H1 (cell line): ENCODE data around the gene GAS6. TPM values are rescaled to one million over a fixed set of nuclear protein-coding genes. Genes with fewer than 3 reads are reported as not detected.
"Not testable (repeated sequence)": the region's sequence is repeated elsewhere in the genome, so short reads cannot be mapped to it uniquely, and the experiment has no call there.

Source experiments
- CTCF ChIA-PET: fragments of 300-600 bp; sonication (Branson Sonifier 250); formaldehyde crosslinking; loops from one replicate; lab custom pipeline; 2021; ENCODE audit not compliant: partially characterized antibody; lab: Charles Lee
- POLR2A ChIA-PET: fragments of 300-600 bp; sonication (Branson Sonifier 250); formaldehyde crosslinking; loops from one replicate; lab custom pipeline; 2021; ENCODE audit warnings: inconsistent platforms; ENCODE audit not compliant: partially characterized antibody; lab: Charles Lee
- DNase-seq, 2 experiments: peaks; one replicate each; pipeline versions ENCODE4 v3.0.0 to v3.0.0-alpha.2; 2010 to 2022; ENCODE audit warnings: low spot score in 2 of 2, low read depth in 1 of 2, mixed read lengths in 1 of 2
- FAIRE-seq: peaks from 2 replicates; lab custom pipeline; 2011; peaks lifted over from hg19 to GRCh38; lab: Jason Lieb, UNC
- H2AFZ ChIP-seq: 2 replicates; pipeline ENCODE4 v1.8.1; 2012; ENCODE audit warnings: low read length, inconsistent platforms
- H2AK5ac ChIP-seq: 2 replicates; pipeline ENCODE4 v1.6.1; 2013; ENCODE audit warnings: low read depth, low read length
- H2BK120ac ChIP-seq: replicated peaks from 2 replicates; pipeline ENCODE3; 2013; ENCODE audit warnings: low read depth, low read length, inconsistent platforms
- H2BK12ac ChIP-seq: 2 replicates; pipeline ENCODE4 v1.6.1; 2013; ENCODE audit warnings: low read depth, low read length
- H2BK15ac ChIP-seq: 2 replicates; pipeline ENCODE4 v1.6.1; 2013; ENCODE audit warnings: low read length
- H2BK20ac ChIP-seq: 2 replicates; pipeline ENCODE4 v1.6.1; 2013; ENCODE audit warnings: low read length
- H2BK5ac ChIP-seq: 2 replicates; pipeline ENCODE4 v1.6.1; 2013; ENCODE audit warnings: low read depth, low read length
- H3K14ac ChIP-seq: 2 replicates; pipeline ENCODE4 v1.6.1; 2013; ENCODE audit warnings: inconsistent platforms; ENCODE audit not compliant: insufficient read length
- H3K18ac ChIP-seq: 2 replicates; pipeline ENCODE4 v1.6.1; 2013; ENCODE audit warnings: low read length; ENCODE audit errors: extremely low read depth
- H3K23ac ChIP-seq: 2 replicates; pipeline ENCODE4 v1.6.1; 2013; ENCODE audit warnings: inconsistent platforms; ENCODE audit not compliant: insufficient read length
- H3K23me2 ChIP-seq: 2 replicates; pipeline ENCODE4 v1.6.1; 2013; ENCODE audit warnings: low read depth, low read length
- H3K27ac ChIP-seq: 2 replicates; pipeline ENCODE4 v1.6.1; 2011; ENCODE audit warnings: low read depth, low read length, inconsistent platforms
- H3K27me3 ChIP-seq, 4 experiments: replicated peaks in 1 of 4; 1 replicate in 1 of 4; 2 replicates in 3 of 4; pipeline versions ENCODE4 v1.6.1 to v1.8.1; 2011 to 2013; ENCODE audit warnings: low read length in 3 of 4, mild to moderate bottlenecking in 3 of 4, inconsistent platforms in 2 of 4, mixed read lengths in 2 of 4, moderate library complexity in 1 of 4; ENCODE audit not compliant: control insufficient read depth in 3 of 4, insufficient read depth in 3 of 4; ENCODE audit errors: extremely low read depth in 1 of 4
- H3K36me3 ChIP-seq, 4 experiments: 2 replicates each; pipeline versions ENCODE4 v1.6.1 to v1.8.1; 2011 to 2013; ENCODE audit warnings: mild to moderate bottlenecking in 4 of 4, low read length in 3 of 4, moderate library complexity in 2 of 4, control low read depth in 1 of 4, inconsistent platforms in 1 of 4; ENCODE audit not compliant: insufficient read depth in 4 of 4, control insufficient read depth in 2 of 4
- H3K4ac ChIP-seq: replicated peaks from 2 replicates; pipeline ENCODE3; 2013; ENCODE audit warnings: low read length, low read depth, mixed read lengths, inconsistent platforms; ENCODE audit not compliant: insufficient read length
- H3K4me1 ChIP-seq, 4 experiments: replicated peaks in 1 of 4; 1 replicate in 1 of 4; 2 replicates in 3 of 4; pipeline versions ENCODE4 v1.6.1 to v1.8.1; 2011 to 2013; ENCODE audit warnings: low read length in 3 of 4, inconsistent platforms in 2 of 4, mixed read lengths in 1 of 4; ENCODE audit not compliant: insufficient read depth in 4 of 4, control insufficient read depth in 3 of 4
- H3K4me2 ChIP-seq, 2 experiments: 2 replicates each; pipeline versions ENCODE4 v1.6.1 to v1.8.1; 2011 to 2013; ENCODE audit warnings: low read depth in 2 of 2, low read length in 2 of 2, control low read depth in 1 of 2, inconsistent platforms in 1 of 2, mild to moderate bottlenecking in 1 of 2; ENCODE audit not compliant: insufficient read depth in 1 of 2
- H3K4me3 ChIP-seq, 4 experiments: fragments of 200-600, 300-600 bp in 1 of 4; sonication (generic), shearing (Covaris generic), sonication (Bioruptor Twin) in 1 of 4; 2 replicates each; pipeline versions ENCODE4 v1.5.1 to v1.8.1; 2011 to 2016; ENCODE audit warnings: low read length in 4 of 4, low read depth in 3 of 4, control low read depth in 2 of 4, inconsistent platforms in 2 of 4, mild to moderate bottlenecking in 2 of 4, mixed read lengths in 1 of 4, moderate library complexity in 1 of 4; ENCODE audit not compliant: insufficient read depth in 2 of 4; ENCODE audit errors: extremely low read depth in 1 of 4
- H3K56ac ChIP-seq: replicated peaks from 2 replicates; pipeline ENCODE3; 2013; ENCODE audit warnings: low read depth, mild to moderate bottlenecking, mixed read lengths, low read length, inconsistent platforms; ENCODE audit not compliant: insufficient read length
- H3K79me1 ChIP-seq: 2 replicates; pipeline ENCODE4 v1.6.1; 2013; ENCODE audit warnings: low read depth, low read length, control low read depth
- H3K79me2 ChIP-seq, 2 experiments: 2 replicates each; pipeline versions ENCODE4 v1.6.1 to v1.8.1; 2012 to 2013; ENCODE audit warnings: low read length in 2 of 2, mild to moderate bottlenecking in 2 of 2, inconsistent platforms in 1 of 2; ENCODE audit not compliant: insufficient read depth in 2 of 2, control insufficient read depth in 1 of 2
- H3K9ac ChIP-seq, 4 experiments: replicated peaks in 1 of 4; 1 replicate in 1 of 4; 2 replicates in 3 of 4; pipeline versions ENCODE4 v1.6.1 to v1.8.1; 2011 to 2013; ENCODE audit warnings: low read depth in 3 of 4, low read length in 3 of 4, control low read depth in 2 of 4, mild to moderate bottlenecking in 2 of 4, moderate library complexity in 2 of 4, inconsistent platforms in 1 of 4; ENCODE audit errors: extremely low read depth in 1 of 4
- H3K9me3 ChIP-seq, 2 experiments: 2 replicates each; pipeline versions ENCODE4 v1.6.1 to v1.8.1; 2012 to 2013; ENCODE audit warnings: mild to moderate bottlenecking in 2 of 2, moderate library complexity in 2 of 2, control low read depth in 1 of 2, inconsistent platforms in 1 of 2, low read depth in 1 of 2, low read length in 1 of 2, mixed read lengths in 1 of 2; ENCODE audit not compliant: insufficient read depth in 2 of 2
- H4K20me1 ChIP-seq, 2 experiments: replicated peaks in 1 of 2; 2 replicates each; pipeline versions ENCODE3 to v1.8.1; 2011 to 2013; ENCODE audit warnings: inconsistent platforms in 2 of 2, low read length in 2 of 2, mild to moderate bottlenecking in 1 of 2; ENCODE audit not compliant: insufficient read depth in 2 of 2, control insufficient read depth in 1 of 2
- H4K5ac ChIP-seq: 2 replicates; pipeline ENCODE4 v1.6.1; 2013; ENCODE audit warnings: low read length, low read depth, mixed read lengths, inconsistent platforms; ENCODE audit not compliant: insufficient read length
- H4K8ac ChIP-seq: 2 replicates; pipeline ENCODE4 v1.8.0; 2013; ENCODE audit warnings: mild to moderate bottlenecking, moderate library complexity, low read length, inconsistent platforms; ENCODE audit not compliant: insufficient read depth; ENCODE audit errors: extremely low read depth
- H4K91ac ChIP-seq: replicated peaks from 2 replicates; pipeline ENCODE3; 2013; ENCODE audit warnings: low read length, mixed read lengths, inconsistent platforms; ENCODE audit not compliant: insufficient read length
- WGBS, 2 experiments: shearing (Covaris generic) in 1 of 2; methylation state at CpG; one replicate each; pipeline versions ENCODE4 v1.1.6 to v1.1.7; 2013 to 2015; ENCODE audit warnings: low lambda C conversion rate in 2 of 2, mixed read lengths in 2 of 2, inconsistent platforms in 1 of 2, low coverage in 1 of 2, missing lambda C conversion rate in 1 of 2; ENCODE audit not compliant: insufficient replicate concordance in 2 of 2, insufficient coverage in 1 of 2, insufficient read length in 1 of 2; ENCODE audit errors: extremely low coverage in 1 of 2, missing lambda C conversion rate in 1 of 2; 5-methylcytosine and 5-hydroxymethylcytosine counted together
- polyA plus RNA-seq, 7 experiments: library from polyadenylated mRNA; depleted of rRNA in 3 of 7; stranded (reverse) in 5 of 7; unstranded in 2 of 7; fragments of >200 nt in 5 of 7; fragments of 200-250 nt in 2 of 7; gene quantifications; 1 replicate in 5 of 7; 2 replicates in 1 of 7; 4 replicates in 1 of 7; pipeline versions ENCODE4 v1.2.1 to v1.2.3, GENCODE V29; 2011 to 2013; ENCODE audit warnings: missing spikeins in 2 of 7, mixed read lengths in 2 of 7
- total RNA-seq: library from RNA; stranded (reverse); fragmentation: NEBNext Ultra II Directional; extraction: Animal tissue kit (Norgen Biotek cat#: 25700); gene quantifications from 2 replicates; pipeline ENCODE4 v1.2.1, GENCODE V29; 2021

The GAS6 gene
- total and polyA plus RNA-seq, 2 of the 8 experiments (the other 6 are each of a cell fraction or from before 2014, with no cell fraction given): 18.6 to 31.0 TPM

- H3K23me2 ChIP-seq, H2BK12ac ChIP-seq, CTCF ChIA-PET, H4K5ac ChIP-seq, H2BK15ac ChIP-seq, H3K27me3 ChIP-seq, H3K4me1 ChIP-seq, H3K14ac ChIP-seq, H3K4me2 ChIP-seq, H2BK120ac ChIP-seq, H3K56ac ChIP-seq, H3K79me1 ChIP-seq, H3K18ac ChIP-seq, DNase-seq, H4K20me1 ChIP-seq, H2BK20ac ChIP-seq, H3K9me3 ChIP-seq, H4K91ac ChIP-seq, H3K27ac ChIP-seq, H3K79me2 ChIP-seq, H3K9ac ChIP-seq, H2AK5ac ChIP-seq, FAIRE-seq, H4K8ac ChIP-seq, H2AFZ ChIP-seq, H3K23ac ChIP-seq, H3K4me3 ChIP-seq, H2BK5ac ChIP-seq, H3K4ac ChIP-seq: not testable (repeated sequence)
- POLR2A ChIA-PET: interaction anchor here (1.0 kb wide), 1 partner anchor 451 kb away, joined by 3 read pairs; the partner anchor contains the start of gene UPF3A
- WGBS, 2 experiments: 71% methylated on average over 4 of the region's 22 CpGs; no CpG with 5 or more reads in 1 of the 2 experiments
- peaks cover 0 to 12% (median 5%) of the 10 kb centered on the region in 4 experiments; a peak in 5 of 8 replicates for H3K36me3 ChIP-seq
Measured at GRCh38 chr13:113830426-113830950, 33.4 kb downstream of the GAS6 start.
